ENCODE data around the gene DIS3L2.

Gene DIS3L2, protein sequence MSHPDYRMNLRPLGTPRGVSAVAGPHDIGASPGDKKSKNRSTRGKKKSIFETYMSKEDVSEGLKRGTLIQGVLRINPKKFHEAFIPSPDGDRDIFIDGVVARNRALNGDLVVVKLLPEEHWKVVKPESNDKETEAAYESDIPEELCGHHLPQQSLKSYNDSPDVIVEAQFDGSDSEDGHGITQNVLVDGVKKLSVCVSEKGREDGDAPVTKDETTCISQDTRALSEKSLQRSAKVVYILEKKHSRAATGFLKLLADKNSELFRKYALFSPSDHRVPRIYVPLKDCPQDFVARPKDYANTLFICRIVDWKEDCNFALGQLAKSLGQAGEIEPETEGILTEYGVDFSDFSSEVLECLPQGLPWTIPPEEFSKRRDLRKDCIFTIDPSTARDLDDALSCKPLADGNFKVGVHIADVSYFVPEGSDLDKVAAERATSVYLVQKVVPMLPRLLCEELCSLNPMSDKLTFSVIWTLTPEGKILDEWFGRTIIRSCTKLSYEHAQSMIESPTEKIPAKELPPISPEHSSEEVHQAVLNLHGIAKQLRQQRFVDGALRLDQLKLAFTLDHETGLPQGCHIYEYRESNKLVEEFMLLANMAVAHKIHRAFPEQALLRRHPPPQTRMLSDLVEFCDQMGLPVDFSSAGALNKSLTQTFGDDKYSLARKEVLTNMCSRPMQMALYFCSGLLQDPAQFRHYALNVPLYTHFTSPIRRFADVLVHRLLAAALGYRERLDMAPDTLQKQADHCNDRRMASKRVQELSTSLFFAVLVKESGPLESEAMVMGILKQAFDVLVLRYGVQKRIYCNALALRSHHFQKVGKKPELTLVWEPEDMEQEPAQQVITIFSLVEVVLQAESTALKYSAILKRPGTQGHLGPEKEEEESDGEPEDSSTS

DNA sequence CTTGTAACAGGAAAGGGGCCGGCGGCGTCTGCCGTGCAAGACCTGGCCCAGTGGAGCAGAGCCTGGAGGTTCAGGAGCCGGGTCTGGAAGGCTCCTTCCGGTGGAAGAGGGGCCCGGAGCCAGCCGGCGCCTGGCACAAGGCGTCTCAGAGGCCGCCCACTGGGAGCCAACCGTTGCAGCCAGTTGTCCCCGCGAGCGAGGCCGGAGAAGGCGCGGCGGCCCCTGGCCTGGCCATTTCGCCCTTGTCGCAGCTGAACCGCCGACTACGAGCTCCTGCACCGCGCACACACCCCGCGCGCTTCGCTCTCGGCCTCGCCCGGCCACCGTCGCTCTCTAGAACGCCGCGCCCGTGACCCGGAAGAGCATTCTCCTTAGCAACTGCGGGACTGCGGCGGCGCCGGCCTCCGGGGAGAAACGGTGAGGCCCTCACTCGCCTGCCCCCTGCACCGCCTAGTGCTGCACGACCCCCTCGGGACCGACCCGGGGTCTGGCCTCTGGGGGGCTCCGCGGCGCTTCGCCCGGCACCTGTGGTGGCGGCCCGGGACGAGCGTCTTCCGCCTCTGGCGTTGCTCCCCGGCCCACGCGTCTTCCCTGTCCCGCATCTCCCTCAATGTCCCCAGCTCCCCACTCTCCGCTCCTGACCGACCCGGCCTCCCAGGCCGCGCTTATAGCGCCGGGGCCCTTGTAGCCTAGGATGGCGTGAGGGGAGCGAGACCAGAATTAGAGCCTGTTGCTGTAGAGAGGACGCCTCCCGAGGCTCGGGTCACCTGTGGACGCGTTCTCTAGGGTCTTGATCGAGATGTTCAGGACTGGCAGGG, at the start of gene DIS3L2:
TSS of gene DIS3L2 (plus strand) at position 365 of the 818 bp plus-strand sequence. CDS start 53,215 bp downstream, outside the sequence.
- DNase-seq (ENCODE audit: low spot score) = peak; percentile 76

- no peak for DNase-seq (ENCODE audit: low spot score)
Measured at GRCh38 chr2:231914077-231914690, 47.3 kb upstream of the DIS3L2 start.

- DNase-seq (ENCODE audit: low spot score) = no peak
Measured at GRCh38 chr2:231917280-231918066, 44.0 kb upstream of the DIS3L2 start.

DNA sequence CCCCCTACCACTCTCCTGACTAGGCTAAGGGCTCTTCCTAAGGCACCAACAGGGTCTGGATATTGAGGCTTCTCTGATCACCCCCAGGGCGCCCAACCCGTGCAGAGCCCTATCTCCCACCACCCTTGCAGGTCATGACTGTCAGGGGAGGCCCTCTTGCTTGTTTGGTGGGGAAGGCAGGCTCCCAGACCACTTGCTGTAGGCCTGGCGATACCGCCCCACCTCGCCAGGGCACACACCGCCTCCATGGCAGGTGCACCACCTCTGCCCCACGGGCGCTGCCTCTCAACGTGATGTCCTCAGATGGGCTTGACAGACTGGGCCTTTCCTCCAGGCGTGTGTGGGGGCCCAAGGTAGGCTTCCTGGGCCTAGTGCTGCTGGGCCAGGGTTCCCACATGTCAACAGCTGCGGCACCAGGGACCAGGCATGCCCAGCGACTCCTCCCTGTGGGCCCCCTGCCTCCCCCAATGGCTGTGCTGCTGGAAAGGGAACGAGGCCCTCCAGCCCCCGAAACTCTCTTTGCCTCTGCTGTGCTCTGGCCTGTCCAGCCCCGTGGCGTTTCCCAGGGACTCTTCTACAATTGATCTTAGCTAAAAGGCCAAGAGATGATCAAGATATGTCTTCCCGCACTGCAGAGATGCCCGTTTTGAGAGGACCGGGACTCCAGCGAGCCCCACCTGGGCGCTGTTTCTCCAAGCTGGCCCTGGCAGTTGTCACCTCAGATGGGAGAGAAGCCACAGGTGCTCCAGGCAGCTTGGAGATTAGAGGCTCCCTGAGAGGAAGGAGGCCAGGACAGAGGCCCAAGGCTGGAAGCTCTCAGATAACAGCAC, 42.8 kb upstream of the DIS3L2 start:
- DNase-seq (ENCODE audit: low spot score) = no peak

- no peak for DNase-seq (ENCODE audit: low spot score)
Measured at GRCh38 chr2:231919341-231920035, 42.0 kb upstream of the DIS3L2 start.

DNA sequence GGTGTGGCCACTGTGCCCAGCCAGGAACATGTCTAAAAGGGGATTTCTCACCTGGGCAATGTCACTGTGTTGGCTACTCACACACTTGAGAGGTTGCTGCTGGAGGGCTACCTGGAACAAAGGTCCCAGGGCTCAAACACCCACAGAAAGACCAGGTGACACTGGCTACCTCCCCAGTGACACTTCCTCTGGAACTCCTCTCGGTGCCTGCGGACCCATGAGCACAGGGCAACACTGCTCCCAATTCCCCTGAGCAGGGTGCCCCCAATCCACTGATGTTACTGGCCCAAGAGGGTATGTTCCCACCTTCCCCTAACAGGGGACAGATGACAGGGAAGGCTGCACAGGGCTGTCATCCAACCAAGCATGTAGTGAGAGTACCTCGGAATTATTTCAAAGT, 41.1 kb upstream of the DIS3L2 start:
- no peak for DNase-seq (ENCODE audit: low spot score)

DNA sequence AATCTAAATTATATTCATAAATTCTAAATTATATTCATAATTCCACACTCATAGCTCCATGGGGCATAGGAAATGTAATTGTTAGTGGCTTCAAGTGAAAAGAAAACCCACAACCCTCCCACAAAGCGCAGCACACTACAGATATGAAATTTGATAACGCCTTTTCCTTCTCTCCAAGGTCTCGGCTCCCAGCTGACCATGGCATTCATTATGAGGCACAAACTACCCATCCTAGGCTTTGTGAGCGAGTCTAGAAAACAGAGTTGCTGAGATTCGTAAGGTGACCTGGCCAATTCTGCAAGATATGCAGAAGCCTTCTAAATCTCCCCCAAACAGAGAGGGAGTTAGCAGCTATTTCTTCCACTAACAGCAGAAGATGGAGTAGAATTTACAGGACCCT, 40.7 kb upstream of the DIS3L2 start:
- no peak for DNase-seq (ENCODE audit: low spot score)

DNA sequence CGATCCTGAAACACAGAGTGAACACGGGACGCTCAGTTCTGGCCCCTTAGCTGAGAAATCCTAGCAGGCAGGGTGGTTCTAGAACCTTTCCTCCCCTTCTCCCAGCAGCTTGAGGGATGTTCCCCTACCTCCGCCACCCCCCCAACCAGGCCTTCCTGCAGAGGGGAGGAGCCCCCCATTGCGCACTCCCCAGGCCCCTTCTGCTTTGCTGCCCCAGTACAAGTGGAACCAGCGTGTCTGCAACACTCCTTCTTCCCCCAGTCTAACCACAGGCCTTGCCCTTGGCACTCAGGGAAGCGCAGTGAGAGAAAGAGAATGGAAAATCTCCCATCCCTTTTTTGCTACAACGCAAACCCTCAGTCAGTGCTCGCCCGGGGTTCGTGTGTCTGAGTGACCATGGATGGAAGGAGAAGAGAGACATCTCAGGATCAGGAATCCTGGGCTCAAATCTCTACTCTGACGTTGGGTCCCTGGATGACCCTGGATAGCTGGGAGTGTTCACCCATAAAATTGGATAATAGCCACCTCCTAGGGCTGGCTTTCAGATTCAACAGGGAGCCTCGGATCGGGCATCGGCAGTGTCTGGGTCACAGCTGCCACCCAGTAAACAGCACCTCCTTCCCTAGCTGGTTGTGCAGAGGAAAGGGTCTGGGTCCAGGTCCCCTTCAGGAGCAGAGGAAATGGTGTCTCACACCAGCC, 39.1 kb upstream of the DIS3L2 start:
- DNase-seq (ENCODE audit: low spot score) = no peak

- no peak for DNase-seq (ENCODE audit: low spot score)
Measured at GRCh38 chr2:231923010-231923344, 38.5 kb upstream of the DIS3L2 start.

- DNase-seq (ENCODE audit: low spot score) = no peak
Measured at GRCh38 chr2:231923951-231924888, 37.3 kb upstream of the DIS3L2 start.

- DNase-seq (ENCODE audit: low spot score) = no peak
Measured at GRCh38 chr2:231924889-231925275, 36.6 kb upstream of the DIS3L2 start.

- peak; percentile 69 for DNase-seq (ENCODE audit: low spot score)
Measured at GRCh38 chr2:231925303-231926179, 36.0 kb upstream of the DIS3L2 start.

DNA sequence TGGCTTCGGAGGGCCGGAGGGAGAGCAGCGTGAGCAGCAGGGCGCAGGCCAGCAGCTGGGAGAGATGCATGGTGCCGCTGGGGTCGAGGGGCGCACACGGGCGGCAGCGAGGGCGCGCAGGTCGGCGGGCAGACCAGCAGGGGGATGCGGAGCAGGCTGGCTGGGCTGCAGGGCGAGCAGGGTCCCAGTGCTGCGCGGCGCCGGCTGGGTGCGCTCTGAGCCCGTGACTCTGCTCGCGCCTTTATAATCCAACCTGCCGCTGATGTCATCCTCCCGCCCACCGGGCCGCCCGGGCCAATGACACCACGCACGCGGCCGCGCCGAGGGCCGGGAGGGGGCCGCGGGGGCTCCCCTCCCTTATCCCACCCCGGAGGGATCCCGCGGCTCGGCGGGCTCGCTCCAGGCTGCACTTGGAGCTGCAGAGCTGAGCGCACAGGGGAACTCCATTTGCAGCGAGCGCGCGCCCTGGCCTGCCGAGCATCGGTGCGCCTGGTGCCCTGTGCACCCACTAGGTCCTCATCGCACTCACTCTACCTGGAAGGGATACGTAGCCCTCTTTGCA, 35.3 kb upstream of the DIS3L2 start, which contains the start of gene NPPC:
TSS of gene NPPC (minus strand) at position 217 of the 562 bp plus-strand sequence. CDS start at position 70, 147 bp downstream.
- no peak for DNase-seq (ENCODE audit: low spot score)

GRCh38 chr2:231926761-231927565, 34.5 kb upstream of the DIS3L2 start:
- no peak for DNase-seq (ENCODE audit: low spot score)

DNA sequence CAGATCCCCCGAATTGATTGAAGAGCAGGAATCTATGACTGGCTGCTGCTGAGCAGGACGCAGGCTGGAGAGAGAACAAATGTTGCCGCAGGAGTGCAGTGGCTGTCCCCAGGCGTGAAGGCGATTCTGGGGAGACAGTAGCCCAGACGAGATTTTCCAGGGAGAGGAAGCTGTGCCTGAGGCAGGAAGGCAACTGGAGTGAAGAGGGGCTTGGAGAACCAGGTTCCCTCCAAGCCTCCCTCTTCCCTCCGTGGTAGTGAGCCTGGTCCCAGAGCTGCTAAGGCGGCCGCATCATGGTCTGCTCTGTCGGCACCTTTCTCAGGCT, 34.0 kb upstream of the DIS3L2 start:
- DNase-seq (ENCODE audit: low spot score) = no peak

DNA sequence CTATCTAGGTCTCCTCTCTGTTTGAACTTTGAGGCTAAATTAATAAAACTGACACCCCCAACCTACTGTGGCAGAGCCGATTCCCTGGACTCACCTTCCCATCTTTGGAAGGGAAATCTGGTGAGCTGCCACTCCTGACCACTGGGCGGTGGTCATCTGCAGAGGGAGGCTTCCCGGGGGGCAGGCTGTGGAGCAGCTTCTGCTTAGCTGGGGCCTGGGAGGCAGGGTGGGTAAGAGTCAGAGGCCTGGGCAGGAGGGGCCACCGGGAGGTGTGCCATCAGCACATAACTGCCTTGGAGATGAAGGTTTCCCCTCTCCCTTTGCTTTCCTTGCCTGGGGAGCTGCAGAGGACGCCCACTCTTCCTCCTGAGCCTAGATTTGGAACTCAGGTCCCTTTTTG, 33.0 kb upstream of the DIS3L2 start:
- DNase-seq (ENCODE audit: low spot score) = no peak

Measured in hematopoietic multipotent progenitor cell treated with erythropoietin and hydrocortisone succinate and interleukin-3 and kit ligand, for 15 days (in vitro differentiated cells).